Measurements from ENCODE around the gene ELAVL1. TPM values are rescaled to one million over a fixed set of nuclear protein-coding genes. Genes with fewer than 3 reads are reported as not detected.

ELAVL1 gene
- polyA plus RNA-seq, 1 donor from 2014 or later = 19.1 TPM

GRCh38 chr19:7987114-7987768 lies 18.2 kb downstream of the ELAVL1 start:
- no peak for TF ChIP-seq POLR2AphosphoS5 (IDR thresholded peaks at IDR 0.05)
- no peak for TF ChIP-seq CTCF (IDR thresholded peaks at IDR 0.05; ENCODE audit: poor library complexity, severe bottlenecking)
- TF ChIP-seq RAD21 (conservative IDR thresholded peaks at IDR 0.05) = no peak
- TF ChIP-seq REST (IDR thresholded peaks at IDR 0.05; ENCODE audit: borderline replicate concordance) = no peak
- TF ChIP-seq EP300 (conservative IDR thresholded peaks at IDR 0.05; ENCODE audit: poor library complexity, severe bottlenecking) = no peak
- Histone ChIP-seq H4K20me1 (ENCODE audit: insufficient read depth) (no peaks in the 10 kb centered on the region), H3K36me3 (ENCODE audit: insufficient read depth, low read length) (no peaks in the 10 kb centered on the region), H3K4me3 (ENCODE audit: low read length) (no peak overlapping the region), H3K9me3 (ENCODE audit: low read length) (no peaks in the 10 kb centered on the region), H3K79me2 (replicated peaks; ENCODE audit: insufficient read depth, low read length) (peaks cover 8% of the 10 kb centered on the region), H3K27me3 (ENCODE audit: insufficient read depth, low read depth, low read length) (no peaks in the 10 kb centered on the region), H2AFZ (ENCODE audit: low read depth, low read length) (no peak overlapping the region), H3K27ac (ENCODE audit: low read length) (no peak overlapping the region), H3K9ac (ENCODE audit: low read length) (no peak overlapping the region), H3K9me2 (ENCODE audit: insufficient read depth, low read length) (no peaks in the 10 kb centered on the region), H3F3A (ENCODE audit: insufficient read depth, low read length, poor library complexity, severe bottlenecking) (no peaks in the 10 kb centered on the region), H3K4me2 (ENCODE audit: low read length) (no peak overlapping the region)

- H3K9me3 ChIP-seq (ENCODE audit: low read length) = no peaks in the 10 kb centered on the region
- H3K36me3 ChIP-seq (ENCODE audit: insufficient read depth, low read length) = no peaks in the 10 kb centered on the region
- TF ChIP-seq POLR2AphosphoS5 (IDR thresholded peaks at IDR 0.05) (no peak), EZH2 (IDR thresholded peaks at IDR 0.05; ENCODE audit: borderline replicate concordance, insufficient read depth, low read length, poor library complexity, severe bottlenecking) (no peak), EP300 (conservative IDR thresholded peaks at IDR 0.05; ENCODE audit: poor library complexity, severe bottlenecking) (no peak), CTCF (IDR thresholded peaks at IDR 0.05; ENCODE audit: poor library complexity, severe bottlenecking) (no peak), TAF1 (IDR thresholded peaks at IDR 0.05; ENCODE audit: low read depth) (no peak), RAD21 (conservative IDR thresholded peaks at IDR 0.05) (no peak), REST (IDR thresholded peaks at IDR 0.05; ENCODE audit: borderline replicate concordance) (no peak), SMC3 (conservative IDR thresholded peaks at IDR 0.05; ENCODE audit: poor library complexity) (no peak), MXI1 (conservative IDR thresholded peaks at IDR 0.05; ENCODE audit: poor library complexity, severe bottlenecking) (no peak)
- H3K9ac ChIP-seq (ENCODE audit: low read length) = no peak overlapping the region
- H4K20me1 ChIP-seq (ENCODE audit: insufficient read depth) = no peaks in the 10 kb centered on the region
- no peaks in the 10 kb centered on the region for H3K27me3 ChIP-seq (ENCODE audit: insufficient read depth, low read depth, low read length)
- peaks cover 8% of the 10 kb centered on the region for H3K79me2 ChIP-seq (replicated peaks; ENCODE audit: insufficient read depth, low read length)
- no peaks in the 10 kb centered on the region for H3K9me2 ChIP-seq (ENCODE audit: insufficient read depth, low read length)
- no peak overlapping the region for H3K4me2 ChIP-seq (ENCODE audit: low read length)
- H3F3A ChIP-seq (ENCODE audit: insufficient read depth, low read length, poor library complexity, severe bottlenecking) = no peaks in the 10 kb centered on the region
- no peak overlapping the region for H3K27ac ChIP-seq (ENCODE audit: low read length)
- H3K4me3 ChIP-seq (ENCODE audit: low read length) = no peak overlapping the region
- H2AFZ ChIP-seq (ENCODE audit: low read depth, low read length) = no peak overlapping the region
These were observed 18.9 kb downstream of the ELAVL1 start for GRCh38 chr19:7986321-7987113.

All from neural cell (in vitro differentiated cells).